Stimulated activated CD8-positive, alpha-beta memory T cell treated with anti-CD3 and anti-CD28 coated beads, Interleukin-7, amount 100 ng/mL, for 48 hours (primary cell): ENCODE measurements around the gene PGAP6.
"Not testable (repeated sequence)": the region's sequence is repeated elsewhere in the genome, so short reads cannot be mapped to it uniquely, and the experiment has no call there.

Experiments
- DNase-seq, 2 donors: peaks; one replicate each; pipeline ENCODE4 v3.0.0-alpha.2; 2020; ENCODE audit warnings: low read depth in 1 of 2; ENCODE audit errors: extremely low read depth in 1 of 2

The PGAP6 gene, protein sequence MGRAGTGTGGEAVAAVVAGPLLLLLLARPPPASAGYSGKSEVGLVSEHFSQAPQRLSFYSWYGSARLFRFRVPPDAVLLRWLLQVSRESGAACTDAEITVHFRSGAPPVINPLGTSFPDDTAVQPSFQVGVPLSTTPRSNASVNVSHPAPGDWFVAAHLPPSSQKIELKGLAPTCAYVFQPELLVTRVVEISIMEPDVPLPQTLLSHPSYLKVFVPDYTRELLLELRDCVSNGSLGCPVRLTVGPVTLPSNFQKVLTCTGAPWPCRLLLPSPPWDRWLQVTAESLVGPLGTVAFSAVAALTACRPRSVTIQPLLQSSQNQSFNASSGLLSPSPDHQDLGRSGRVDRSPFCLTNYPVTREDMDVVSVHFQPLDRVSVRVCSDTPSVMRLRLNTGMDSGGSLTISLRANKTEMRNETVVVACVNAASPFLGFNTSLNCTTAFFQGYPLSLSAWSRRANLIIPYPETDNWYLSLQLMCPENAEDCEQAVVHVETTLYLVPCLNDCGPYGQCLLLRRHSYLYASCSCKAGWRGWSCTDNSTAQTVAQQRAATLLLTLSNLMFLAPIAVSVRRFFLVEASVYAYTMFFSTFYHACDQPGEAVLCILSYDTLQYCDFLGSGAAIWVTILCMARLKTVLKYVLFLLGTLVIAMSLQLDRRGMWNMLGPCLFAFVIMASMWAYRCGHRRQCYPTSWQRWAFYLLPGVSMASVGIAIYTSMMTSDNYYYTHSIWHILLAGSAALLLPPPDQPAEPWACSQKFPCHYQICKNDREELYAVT

GRCh38 chr16:381789-382717 is at the start of gene PGAP6:
PGAP6 (minus strand) TSS chr16:381978; CDS start chr16:381821, 157 bp downstream.
- peak in 1 of 2 donors; percentile 34 for DNase-seq

DNA sequence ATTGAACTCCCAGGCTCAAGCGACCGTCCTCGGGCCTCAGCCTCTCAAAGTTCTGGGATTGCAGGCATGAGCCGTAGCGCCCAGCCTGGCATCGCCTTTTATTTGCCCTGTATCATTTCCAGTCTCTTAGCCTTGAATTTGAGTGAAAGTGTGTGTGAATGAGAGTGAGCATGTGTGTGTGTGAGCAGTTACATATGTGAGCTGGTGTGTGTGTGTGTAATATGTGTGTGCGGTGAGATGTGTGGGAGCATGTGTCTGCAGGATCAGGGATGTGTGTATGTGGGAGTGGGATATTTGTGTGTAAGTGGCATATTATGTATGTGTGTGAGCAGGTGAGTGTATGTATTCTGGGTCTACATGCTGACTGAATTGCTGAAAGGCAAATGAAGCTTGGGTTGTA is 49.1 kb upstream of the PGAP6 start:
- no peak for DNase-seq

DNA sequence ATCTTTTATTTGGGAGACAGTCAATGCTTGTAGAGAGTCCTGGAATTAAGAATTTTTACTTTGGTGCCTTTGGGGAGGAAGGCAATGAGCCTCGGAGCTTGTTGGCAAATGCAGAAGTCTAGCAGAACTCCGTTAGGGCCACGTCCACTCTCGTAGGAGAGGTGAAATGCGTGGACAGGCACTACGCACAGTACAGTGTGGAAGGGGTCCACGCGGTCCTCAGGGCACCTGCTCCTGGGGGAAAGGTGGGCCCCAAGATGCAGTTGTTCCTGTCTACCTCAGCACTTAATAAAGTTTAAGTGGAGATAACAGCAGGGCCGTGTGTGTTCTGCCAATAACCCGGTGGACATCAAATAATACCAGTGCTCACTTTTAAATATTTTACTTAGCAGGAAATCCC is 45.5 kb upstream of the PGAP6 start:
- DNase-seq: no peak

DNA sequence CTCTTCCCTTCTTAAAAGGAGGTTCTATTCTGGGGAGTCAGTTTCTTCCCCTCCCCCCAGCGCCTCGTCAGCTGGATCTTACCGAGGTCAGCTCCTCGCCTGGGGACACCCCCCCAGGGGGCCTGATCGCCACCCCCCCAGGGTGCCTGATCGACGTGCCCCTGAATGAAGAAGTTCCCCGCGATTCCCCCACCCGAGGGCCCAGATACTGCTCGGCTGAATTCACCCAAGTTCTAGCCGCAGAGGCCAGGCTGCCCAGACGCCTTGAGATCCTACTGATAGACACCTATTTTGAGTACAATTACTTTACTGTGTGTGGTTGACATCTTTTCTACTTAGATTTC is 45.1 kb upstream of the PGAP6 start:
- no peak for DNase-seq

GRCh38 chr16:426115-426905 is 44.5 kb upstream of the PGAP6 start:
- DNase-seq: no peak

- DNase-seq: peak in 1 of 2 donors; percentile 23
Measured at GRCh38 chr16:425740-426114, 43.9 kb upstream of the PGAP6 start.

GRCh38 chr16:425082-425718 is 43.4 kb upstream of the PGAP6 start, which contains the start of gene RAB11FIP3:
RAB11FIP3 (plus strand) TSS chr16:425649; CDS start chr16:426007, 358 bp downstream.
- peak; percentile 76 to 81 for DNase-seq

DNA sequence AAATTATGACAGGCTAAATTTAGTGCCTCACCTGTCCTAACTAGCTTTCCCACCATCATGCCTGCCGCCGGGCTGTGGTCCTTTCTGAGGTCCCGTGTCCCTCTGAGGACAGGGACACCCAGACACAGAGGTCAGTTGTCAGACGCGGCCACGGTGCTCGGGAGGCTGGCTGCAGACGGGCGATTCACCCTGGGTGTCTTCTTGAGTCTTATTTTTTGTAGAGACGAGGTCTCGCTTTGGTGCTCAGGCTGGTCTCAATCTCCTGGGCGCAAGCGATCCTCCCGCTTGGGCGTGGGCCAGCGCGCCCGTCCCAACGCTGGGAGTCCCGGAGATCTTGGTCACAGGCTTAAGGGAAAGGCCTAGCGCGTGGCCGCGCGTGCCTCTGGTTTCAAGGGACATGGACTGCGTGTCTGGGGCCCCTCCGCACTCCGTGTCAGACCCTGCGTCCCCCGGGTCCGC is 42.9 kb upstream of the PGAP6 start:
- DNase-seq: no peak

DNA sequence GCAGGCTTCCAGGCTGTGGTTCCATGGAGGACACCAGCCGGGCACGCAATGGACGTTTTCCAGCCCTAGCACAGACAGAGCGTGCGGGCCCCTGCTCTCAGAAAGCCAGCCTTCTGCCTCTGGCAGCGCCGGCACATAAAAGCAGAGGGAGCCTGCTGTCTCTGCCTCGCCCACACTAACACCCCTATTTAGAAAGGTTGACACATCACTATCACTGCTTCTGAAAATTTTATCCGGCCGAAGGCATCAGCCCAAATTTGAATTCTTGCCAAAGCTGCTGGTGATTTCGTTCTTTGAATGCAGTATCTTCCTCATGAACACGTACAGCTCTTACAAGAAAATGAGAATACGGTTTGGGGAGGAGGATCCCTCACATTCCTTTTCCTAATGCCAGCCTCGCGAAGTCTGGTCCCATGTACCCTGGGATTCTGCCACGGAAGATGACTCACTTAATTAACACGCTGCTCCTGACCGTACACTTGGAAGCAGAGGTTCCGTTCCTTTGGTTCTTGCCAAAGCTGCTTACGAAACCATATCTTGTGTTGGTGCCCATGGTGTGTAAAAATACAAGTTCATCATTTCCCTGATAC is 42.4 kb upstream of the PGAP6 start:
- no peak for DNase-seq

- not testable (repeated sequence) for DNase-seq
Measured at GRCh38 chr16:422179-422578, 40.4 kb upstream of the PGAP6 start.

GRCh38 chr16:415170-415498 is 33.4 kb upstream of the PGAP6 start:
- DNase-seq: not testable (repeated sequence)

DNA sequence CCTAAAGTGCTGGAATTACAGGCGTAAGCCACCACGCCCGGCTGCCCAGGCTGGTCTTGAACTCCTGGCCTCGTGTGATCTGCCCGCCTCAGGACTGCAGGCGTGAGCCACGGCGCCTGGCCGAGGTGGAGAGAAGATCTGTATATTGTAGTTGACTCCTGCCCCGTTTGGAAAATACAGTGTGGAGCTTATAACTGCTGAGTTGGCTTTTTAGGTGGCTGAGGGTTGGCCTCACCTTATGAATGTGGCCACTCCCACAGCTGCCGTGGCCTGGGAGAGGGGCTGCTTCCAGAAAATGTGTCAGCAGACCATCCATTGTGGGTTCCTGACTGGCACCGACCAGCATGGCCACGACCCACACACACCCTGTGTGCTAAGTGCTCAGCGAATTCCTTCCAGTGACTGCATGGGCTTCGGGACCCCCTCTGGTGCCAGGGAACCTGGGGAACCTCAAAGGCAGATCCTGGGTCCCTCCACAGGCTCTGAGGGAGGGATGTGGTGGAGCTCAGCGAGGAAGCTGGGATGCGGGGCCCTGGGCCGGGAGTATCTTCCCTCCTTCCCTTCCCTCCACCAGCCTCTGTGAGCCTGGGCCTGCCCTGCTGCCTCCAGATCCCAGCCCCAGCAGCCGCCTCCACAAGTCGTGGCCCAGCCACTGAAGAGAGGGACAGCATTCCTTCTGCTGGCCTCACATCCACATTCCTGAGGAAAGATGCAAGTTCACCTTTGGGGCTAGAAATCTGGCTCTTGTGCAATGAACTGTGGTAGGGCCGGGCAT is 32.8 kb upstream of the PGAP6 start:
- DNase-seq: no peak

DNA sequence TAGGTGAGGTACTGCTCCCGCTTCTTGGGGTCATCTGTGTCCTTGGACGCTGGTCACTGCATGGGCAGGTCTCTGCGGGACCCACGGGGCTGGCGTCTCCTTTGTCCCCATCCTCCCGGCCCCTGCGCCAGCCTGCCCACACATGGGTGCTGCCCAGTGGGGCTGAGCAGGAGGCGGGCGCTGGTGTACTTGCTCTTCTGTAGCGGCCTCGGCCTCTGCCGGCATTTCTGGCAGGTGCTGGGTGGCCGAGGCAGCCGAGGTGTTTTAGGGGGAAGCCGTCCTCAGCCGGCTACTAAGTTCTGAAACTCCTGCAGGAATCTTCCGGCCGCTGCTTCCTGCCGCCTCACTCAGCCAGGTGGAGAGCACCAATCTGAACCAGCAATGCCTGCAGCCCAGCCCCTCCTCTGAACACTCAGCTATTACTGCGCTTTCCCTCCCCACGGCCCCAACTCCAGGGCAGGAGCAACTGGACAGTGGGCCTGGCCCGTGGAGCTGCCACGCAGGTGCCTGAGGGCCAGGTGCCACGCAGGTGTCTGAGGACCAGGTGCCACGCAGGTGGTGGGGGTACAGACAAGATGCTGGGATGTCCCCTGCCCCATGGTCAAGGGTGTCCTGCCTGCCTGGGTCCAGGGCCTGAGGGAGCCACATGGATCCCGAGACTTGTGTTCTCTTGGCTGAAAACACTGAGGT is 29.9 kb upstream of the PGAP6 start:
- no peak for DNase-seq

- DNase-seq: no peak
Measured at GRCh38 chr16:410516-411178, 28.9 kb upstream of the PGAP6 start.

DNA sequence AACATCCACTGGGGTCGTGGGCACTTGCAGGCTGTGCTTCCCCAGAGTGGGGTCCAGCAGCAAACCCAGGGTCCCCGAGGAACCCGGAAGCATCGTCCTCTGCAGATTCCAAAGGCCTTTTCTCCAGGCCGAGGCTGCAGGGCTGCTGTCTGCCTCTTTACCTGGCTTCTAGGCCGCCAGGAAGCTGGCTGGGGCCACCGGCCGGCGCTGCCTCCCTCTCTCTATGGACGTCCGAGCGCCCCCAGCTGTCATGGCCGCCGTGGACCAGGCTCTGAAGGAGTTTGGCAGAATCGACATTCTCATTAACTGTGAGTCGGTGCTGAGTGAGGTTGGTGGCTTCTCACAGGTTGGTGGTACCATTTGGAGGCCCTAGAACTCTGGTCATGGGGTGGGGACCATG is 25.5 kb upstream of the PGAP6 start:
- DNase-seq: no peak

- DNase-seq: no peak
Measured at GRCh38 chr16:405548-406506, 24.0 kb upstream of the PGAP6 start.
